Astrocyte of the spinal cord (primary cell): ENCODE data around the gene TXNRD2.
A peak's percentile ranks its signal among the peaks of the same experiment; 100 is the strongest.
"Not testable (repeated sequence)": the region's sequence is repeated elsewhere in the genome, so short reads cannot be mapped to it uniquely, and the experiment has no call there.

Experiments used
- DNase-seq: peaks from one replicate; pipeline ENCODE4 v3.0.0; 2011; ENCODE audit warnings: low read depth, low spot score
- H3K4me3 ChIP-seq: 2 replicates; pipeline ENCODE4 v1.5.1; 2011; ENCODE audit warnings: low read depth, mild to moderate bottlenecking, low read length, moderate library complexity
- in situ Hi-C: cut with HindIII; loops from 2 replicates; pipeline ENCODE4 v1.10.0; 2017; ENCODE audit warnings: low sequenced_read_pairs
- TF ChIP-seq, protein P1 (sequence below): IDR thresholded peaks from 2 replicates; pipeline ENCODE4 v1.5.1; 2012; ENCODE audit warnings: low read depth, mild to moderate bottlenecking, low read length, inconsistent platforms

The TXNRD2 gene

GRCh38 chr22:19910180-19910744, 31.4 kb downstream of the TXNRD2 start:
- TF ChIP-seq, protein P1, sequence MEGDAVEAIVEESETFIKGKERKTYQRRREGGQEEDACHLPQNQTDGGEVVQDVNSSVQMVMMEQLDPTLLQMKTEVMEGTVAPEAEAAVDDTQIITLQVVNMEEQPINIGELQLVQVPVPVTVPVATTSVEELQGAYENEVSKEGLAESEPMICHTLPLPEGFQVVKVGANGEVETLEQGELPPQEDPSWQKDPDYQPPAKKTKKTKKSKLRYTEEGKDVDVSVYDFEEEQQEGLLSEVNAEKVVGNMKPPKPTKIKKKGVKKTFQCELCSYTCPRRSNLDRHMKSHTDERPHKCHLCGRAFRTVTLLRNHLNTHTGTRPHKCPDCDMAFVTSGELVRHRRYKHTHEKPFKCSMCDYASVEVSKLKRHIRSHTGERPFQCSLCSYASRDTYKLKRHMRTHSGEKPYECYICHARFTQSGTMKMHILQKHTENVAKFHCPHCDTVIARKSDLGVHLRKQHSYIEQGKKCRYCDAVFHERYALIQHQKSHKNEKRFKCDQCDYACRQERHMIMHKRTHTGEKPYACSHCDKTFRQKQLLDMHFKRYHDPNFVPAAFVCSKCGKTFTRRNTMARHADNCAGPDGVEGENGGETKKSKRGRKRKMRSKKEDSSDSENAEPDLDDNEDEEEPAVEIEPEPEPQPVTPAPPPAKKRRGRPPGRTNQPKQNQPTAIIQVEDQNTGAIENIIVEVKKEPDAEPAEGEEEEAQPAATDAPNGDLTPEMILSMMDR: no peak
- in situ Hi-C loops: no loop called here

DNA sequence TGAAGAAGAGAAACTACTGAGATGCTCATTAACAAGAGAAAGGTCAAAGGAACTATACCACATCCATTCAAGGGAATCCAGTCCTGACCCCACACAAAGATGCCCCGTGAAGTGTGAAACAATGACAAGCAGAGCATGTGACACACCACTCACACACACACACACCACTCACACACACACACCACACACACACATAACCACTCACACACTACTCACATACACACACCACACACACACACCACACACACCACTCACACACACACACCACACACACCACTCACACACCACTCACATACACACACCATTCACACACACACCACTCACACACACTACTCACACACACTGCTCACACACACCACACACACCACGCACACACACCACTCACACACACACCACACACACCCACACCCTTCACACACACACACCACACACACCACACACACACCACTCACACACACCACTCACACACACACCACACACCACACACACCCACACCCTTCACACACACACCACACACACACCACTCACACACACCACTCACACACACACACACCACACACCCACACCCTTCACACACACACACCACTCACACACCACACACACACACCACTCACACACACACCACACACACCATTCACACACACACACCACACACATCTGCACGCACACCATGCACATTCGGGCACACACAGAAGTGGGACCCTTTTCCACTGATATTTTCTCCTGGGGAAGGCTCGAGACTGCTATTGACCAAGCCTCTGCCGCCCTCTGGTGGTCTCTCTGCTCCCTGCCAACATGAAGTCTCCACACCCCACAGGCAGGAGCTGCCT, 32.1 kb downstream of the TXNRD2 start:
- H3K4me3 ChIP-seq: no peak overlapping the region
- in situ Hi-C loops: no loop called here
- TF ChIP-seq, protein P1: peak; percentile 95
- DNase-seq: peak; percentile 67

More at GRCh38 chr22:19910180-19910744, 31.4 kb downstream of the TXNRD2 start:
- no peak for DNase-seq
- no peak overlapping the region for H3K4me3 ChIP-seq

- DNase-seq, H3K4me3 ChIP-seq, in situ Hi-C loops: not testable (repeated sequence)
Measured at GRCh38 chr22:19907902-19908301, 33.7 kb downstream of the TXNRD2 start.

DNA sequence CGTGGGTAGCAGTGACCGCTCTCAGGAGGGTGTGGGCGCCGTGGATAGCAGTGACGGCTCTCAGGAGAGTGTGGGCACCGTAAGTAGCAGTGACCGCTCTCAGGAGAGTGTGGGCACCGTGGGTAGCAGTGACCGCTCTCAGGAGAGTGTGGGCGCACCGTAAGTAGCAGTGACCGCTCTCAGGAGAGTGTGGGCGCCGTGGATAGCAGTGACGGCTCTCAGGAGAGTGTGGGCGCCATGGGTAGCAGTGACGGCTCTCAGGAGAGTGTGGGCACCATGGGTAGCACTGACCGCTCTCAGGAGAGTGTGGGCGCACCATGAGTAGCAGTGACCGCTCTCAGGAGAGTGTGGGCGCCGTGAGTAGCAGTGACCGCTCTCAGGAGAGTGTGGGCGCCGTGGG, 34.8 kb downstream of the TXNRD2 start:
- in situ Hi-C loops, DNase-seq, H3K4me3 ChIP-seq: not testable (repeated sequence)

- in situ Hi-C loops: no loop called here
Measured at GRCh38 chr22:19905347-19906276, 36.0 kb downstream of the TXNRD2 start.

DNA sequence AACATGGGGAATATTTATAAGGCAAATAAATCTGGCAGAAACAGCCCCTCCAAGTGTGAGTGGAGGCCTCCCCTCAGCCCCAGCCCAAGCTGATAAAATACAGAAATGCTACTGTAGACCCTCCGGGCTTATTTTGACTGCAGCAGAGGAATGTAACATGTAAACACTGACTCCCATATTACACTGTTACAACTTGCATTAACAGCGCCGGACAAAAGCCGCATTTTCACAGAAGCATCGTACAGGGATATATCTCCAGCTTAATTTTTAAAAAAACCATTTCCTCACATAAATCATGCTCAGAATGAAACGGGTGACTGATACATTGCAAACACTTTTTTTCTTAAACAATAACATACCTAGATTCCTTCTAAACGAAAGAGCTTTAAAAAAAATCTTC, 36.7 kb downstream of the TXNRD2 start:
- no peak overlapping the region for H3K4me3 ChIP-seq
- TF ChIP-seq, protein P1: no peak
- no peak for DNase-seq
- in situ Hi-C loops: no loop called here

More at GRCh38 chr22:19905347-19906276, 36.0 kb downstream of the TXNRD2 start:
- no peak overlapping the region for H3K4me3 ChIP-seq
- TF ChIP-seq, protein P1: no peak
- DNase-seq: no peak

DNA sequence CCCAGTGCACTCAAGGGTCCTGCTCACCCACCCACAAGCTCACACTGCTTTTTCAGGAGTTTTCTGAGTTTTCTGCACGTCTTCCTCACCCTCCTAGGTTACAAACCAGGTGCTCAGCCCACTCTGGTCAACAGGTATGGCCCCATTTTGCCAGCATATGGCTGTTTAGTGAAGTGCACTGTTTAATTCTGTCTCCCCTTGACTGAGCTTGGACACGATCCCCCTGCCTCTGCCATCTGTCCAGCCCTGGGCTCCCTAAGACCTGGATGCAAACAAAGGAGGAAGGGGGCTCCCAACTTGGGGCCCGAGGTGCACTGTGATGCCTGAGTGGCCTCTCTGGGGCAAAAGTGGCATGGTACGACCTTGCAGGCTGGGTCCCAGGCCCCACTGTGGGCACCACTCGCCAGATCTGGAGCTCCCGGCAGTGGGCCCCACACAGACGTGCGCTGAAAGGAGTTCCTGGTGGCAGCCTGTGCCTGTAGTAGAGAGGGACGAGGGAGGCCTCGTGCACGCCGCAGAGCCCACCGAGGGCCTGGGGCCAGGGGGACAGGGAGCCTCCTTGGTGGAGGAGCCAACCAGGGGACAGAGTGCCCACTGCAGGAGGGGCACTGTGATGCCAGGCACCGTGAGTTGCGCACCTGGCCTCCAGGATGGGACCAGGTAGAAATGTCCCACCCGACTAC, 37.3 kb downstream of the TXNRD2 start:
- H3K4me3 ChIP-seq: no peak overlapping the region
- TF ChIP-seq, protein P1: no peak
- in situ Hi-C loops: no loop called here
- DNase-seq: no peak
